ENCODE results near the gene TEX261.
A peak's percentile ranks its signal among the peaks of the same experiment; 100 is the strongest.

TEX261 gene

GRCh38 chr2:70954886-70955285 lies 39.8 kb downstream of the TEX261 start:
- TF ChIP-seq GABPA (IDR thresholded peaks at IDR 0.05; ENCODE audit: low read depth) (no peak), POLR2AphosphoS5 (IDR thresholded peaks at IDR 0.05; ENCODE audit: low read depth) (no peak), SPI1 (IDR thresholded peaks at IDR 0.05; ENCODE audit: borderline replicate concordance, low read depth) (no peak)
- TF ChIP-seq, protein P1, sequence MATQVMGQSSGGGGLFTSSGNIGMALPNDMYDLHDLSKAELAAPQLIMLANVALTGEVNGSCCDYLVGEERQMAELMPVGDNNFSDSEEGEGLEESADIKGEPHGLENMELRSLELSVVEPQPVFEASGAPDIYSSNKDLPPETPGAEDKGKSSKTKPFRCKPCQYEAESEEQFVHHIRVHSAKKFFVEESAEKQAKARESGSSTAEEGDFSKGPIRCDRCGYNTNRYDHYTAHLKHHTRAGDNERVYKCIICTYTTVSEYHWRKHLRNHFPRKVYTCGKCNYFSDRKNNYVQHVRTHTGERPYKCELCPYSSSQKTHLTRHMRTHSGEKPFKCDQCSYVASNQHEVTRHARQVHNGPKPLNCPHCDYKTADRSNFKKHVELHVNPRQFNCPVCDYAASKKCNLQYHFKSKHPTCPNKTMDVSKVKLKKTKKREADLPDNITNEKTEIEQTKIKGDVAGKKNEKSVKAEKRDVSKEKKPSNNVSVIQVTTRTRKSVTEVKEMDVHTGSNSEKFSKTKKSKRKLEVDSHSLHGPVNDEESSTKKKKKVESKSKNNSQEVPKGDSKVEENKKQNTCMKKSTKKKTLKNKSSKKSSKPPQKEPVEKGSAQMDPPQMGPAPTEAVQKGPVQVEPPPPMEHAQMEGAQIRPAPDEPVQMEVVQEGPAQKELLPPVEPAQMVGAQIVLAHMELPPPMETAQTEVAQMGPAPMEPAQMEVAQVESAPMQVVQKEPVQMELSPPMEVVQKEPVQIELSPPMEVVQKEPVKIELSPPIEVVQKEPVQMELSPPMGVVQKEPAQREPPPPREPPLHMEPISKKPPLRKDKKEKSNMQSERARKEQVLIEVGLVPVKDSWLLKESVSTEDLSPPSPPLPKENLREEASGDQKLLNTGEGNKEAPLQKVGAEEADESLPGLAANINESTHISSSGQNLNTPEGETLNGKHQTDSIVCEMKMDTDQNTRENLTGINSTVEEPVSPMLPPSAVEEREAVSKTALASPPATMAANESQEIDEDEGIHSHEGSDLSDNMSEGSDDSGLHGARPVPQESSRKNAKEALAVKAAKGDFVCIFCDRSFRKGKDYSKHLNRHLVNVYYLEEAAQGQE (IDR thresholded peaks at IDR 0.05; ENCODE audit: insufficient replicate concordance, low read depth), result no peak
- TF ChIP-seq, protein P2, sequence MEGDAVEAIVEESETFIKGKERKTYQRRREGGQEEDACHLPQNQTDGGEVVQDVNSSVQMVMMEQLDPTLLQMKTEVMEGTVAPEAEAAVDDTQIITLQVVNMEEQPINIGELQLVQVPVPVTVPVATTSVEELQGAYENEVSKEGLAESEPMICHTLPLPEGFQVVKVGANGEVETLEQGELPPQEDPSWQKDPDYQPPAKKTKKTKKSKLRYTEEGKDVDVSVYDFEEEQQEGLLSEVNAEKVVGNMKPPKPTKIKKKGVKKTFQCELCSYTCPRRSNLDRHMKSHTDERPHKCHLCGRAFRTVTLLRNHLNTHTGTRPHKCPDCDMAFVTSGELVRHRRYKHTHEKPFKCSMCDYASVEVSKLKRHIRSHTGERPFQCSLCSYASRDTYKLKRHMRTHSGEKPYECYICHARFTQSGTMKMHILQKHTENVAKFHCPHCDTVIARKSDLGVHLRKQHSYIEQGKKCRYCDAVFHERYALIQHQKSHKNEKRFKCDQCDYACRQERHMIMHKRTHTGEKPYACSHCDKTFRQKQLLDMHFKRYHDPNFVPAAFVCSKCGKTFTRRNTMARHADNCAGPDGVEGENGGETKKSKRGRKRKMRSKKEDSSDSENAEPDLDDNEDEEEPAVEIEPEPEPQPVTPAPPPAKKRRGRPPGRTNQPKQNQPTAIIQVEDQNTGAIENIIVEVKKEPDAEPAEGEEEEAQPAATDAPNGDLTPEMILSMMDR (IDR thresholded peaks at IDR 0.05; ENCODE audit: insufficient read depth, low read length), result no peak
- peaks cover 25% of the 10 kb centered on the region for H3K27me3 ChIP-seq (ENCODE audit: insufficient read depth, poor library complexity, severe bottlenecking)

GRCh38 chr2:70949086-70949485 lies 45.6 kb downstream of the TEX261 start:
- TF ChIP-seq, protein P2 (IDR thresholded peaks at IDR 0.05; ENCODE audit: insufficient read depth, low read length), result no peak
- TF ChIP-seq, protein P1 (IDR thresholded peaks at IDR 0.05; ENCODE audit: insufficient replicate concordance, low read depth), result no peak
- TF ChIP-seq SPI1 (IDR thresholded peaks at IDR 0.05; ENCODE audit: borderline replicate concordance, low read depth), result no peak
- no peak for TF ChIP-seq POLR2AphosphoS5 (IDR thresholded peaks at IDR 0.05; ENCODE audit: low read depth)
- TF ChIP-seq GABPA (IDR thresholded peaks at IDR 0.05; ENCODE audit: low read depth), result no peak

More at GRCh38 chr2:70954886-70955285, 39.8 kb downstream of the TEX261 start:
- no peak overlapping the region for H3K27ac ChIP-seq (replicated peaks)
- no peak overlapping the region for H3K4me3 ChIP-seq (replicated peaks; ENCODE audit: insufficient read depth, low read length)
- no peak for DNase-seq (ENCODE audit: low read depth in 1 of 2, low spot score in 1 of 2)

DNA sequence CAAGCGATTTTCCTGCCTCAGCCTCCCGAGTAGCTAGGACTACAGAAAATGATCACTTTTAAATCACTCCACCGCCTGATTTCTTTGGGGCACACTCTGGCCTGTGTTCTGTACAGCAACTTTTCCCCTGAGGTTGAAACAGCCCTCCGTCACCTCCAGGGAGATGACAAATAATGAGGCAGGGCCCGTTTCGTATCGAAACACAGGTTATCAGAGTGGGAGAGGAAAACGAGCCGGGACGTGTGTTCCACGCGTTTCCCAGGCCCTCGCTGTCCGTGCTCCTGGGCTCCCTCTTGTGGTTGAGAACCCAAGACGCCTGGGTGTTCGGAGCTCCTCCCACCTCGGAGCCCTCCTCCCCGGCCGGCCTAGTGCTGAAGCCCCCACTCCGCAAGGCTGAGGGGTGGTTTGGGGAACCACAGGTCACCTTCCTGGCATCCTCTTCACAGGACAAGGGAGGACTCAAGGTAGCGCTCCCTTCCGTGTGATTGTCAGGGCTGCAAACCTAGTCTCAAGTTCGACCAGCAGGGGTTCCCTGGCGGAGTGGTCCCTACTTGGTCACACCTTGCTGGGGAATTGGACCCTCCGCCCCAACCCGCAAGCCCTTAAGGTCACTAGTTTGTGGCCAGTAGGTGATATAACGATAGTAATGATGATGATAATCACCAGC lies 46.2 kb downstream of the TEX261 start:
- no peak for TF ChIP-seq POLR2AphosphoS5 (IDR thresholded peaks at IDR 0.05; ENCODE audit: low read depth)
- TF ChIP-seq, protein P2 (IDR thresholded peaks at IDR 0.05; ENCODE audit: insufficient read depth, low read length), result peak; percentile 74
- DNase-seq (ENCODE audit: low read depth in 1 of 2, low spot score in 1 of 2), result peak; percentile 32 to 66
- Histone ChIP-seq H3K27me3 (ENCODE audit: insufficient read depth, poor library complexity, severe bottlenecking) (peaks cover 27% of the 10 kb centered on the region), H3K4me3 (replicated peaks; ENCODE audit: insufficient read depth, low read length) (no peak overlapping the region), H3K27ac (replicated peaks) (no peak overlapping the region)

More at GRCh38 chr2:70949086-70949485, 45.6 kb downstream of the TEX261 start:
- no peak overlapping the region for H3K27ac ChIP-seq (replicated peaks)
- DNase-seq (ENCODE audit: low read depth in 1 of 2, low spot score in 1 of 2), result no peak
- H3K27me3 ChIP-seq (ENCODE audit: insufficient read depth, poor library complexity, severe bottlenecking), result peaks cover 30% of the 10 kb centered on the region
- H3K4me3 ChIP-seq (replicated peaks; ENCODE audit: insufficient read depth, low read length), result no peak overlapping the region

All from HL-60 (cell line).